GM10266 (cell line): ENCODE measurements around the gene SMCO4.

Experiments used
- DNase-seq: peaks from one replicate; pipeline ENCODE4 v3.0.0; 2012; ENCODE audit errors: extremely low spot score
- CTCF ChIP-seq: IDR thresholded peaks from 2 replicates; pipeline ENCODE4 v1.5.1; 2012; ENCODE audit warnings: mild to moderate bottlenecking, low read depth; ENCODE audit not compliant: control insufficient read depth, insufficient read depth; ENCODE audit errors: missing control alignments

SMCO4 gene

GRCh38 chr11:93491973-93492372 lies 51.2 kb downstream of the SMCO4 start:
- no peak for DNase-seq
- no peak for TF ChIP-seq CTCF

- DNase-seq: no peak
- no peak for TF ChIP-seq CTCF
Measured at GRCh38 chr11:93490996-93491618, 52.1 kb downstream of the SMCO4 start.

- DNase-seq: no peak
- no peak for TF ChIP-seq CTCF
Measured at GRCh38 chr11:93489841-93490240, 53.4 kb downstream of the SMCO4 start.

- DNase-seq: no peak
- TF ChIP-seq CTCF: no peak
Measured at GRCh38 chr11:93487032-93487483, 56.1 kb downstream of the SMCO4 start.

- DNase-seq: no peak
- TF ChIP-seq CTCF: no peak
Measured at GRCh38 chr11:93485983-93486382, 57.2 kb downstream of the SMCO4 start.

- no peak for TF ChIP-seq CTCF
- DNase-seq: no peak
Measured at GRCh38 chr11:93484716-93485115, 58.5 kb downstream of the SMCO4 start.

GRCh38 chr11:93482556-93482955 lies 60.6 kb downstream of the SMCO4 start:
- DNase-seq: no peak
- no peak for TF ChIP-seq CTCF
